Measurements from ENCODE around the gene NBAS. TPM values are rescaled to one million over a fixed set of nuclear protein-coding genes. Genes with fewer than 3 reads are reported as not detected.

The NBAS gene
- total and polyA plus RNA-seq, 9 of the 15 experiments (the other 6 are each of a cell fraction or from before 2014, with no cell fraction given): 15.3 to 94.4 (median 69.9) TPM

- TF ChIP-seq CTCF (IDR thresholded peaks at IDR 0.05 in 2 of 3, conservative IDR thresholded peaks at IDR 0.05 in 1 of 3; ENCODE audit: insufficient read depth in 2 of 3, low read depth in 1 of 3, low read length in 3 of 3): no peak
- TF ChIP-seq POLR2G (IDR thresholded peaks at IDR 0.05; ENCODE audit: low read depth, low read length): no peak
- TF ChIP-seq ELF2 (CRISPR knock-in tag; IDR thresholded peaks at IDR 0.05): no peak
- no peak for TF ChIP-seq ZHX1 (conservative IDR thresholded peaks at IDR 0.05; ENCODE audit: low read length)
- TF ChIP-seq SNAPC5 (CRISPR knock-in tag; IDR thresholded peaks at IDR 0.05): no peak
These were observed 307.3 kb downstream of the NBAS start (continued) for GRCh38 chr2:15253835-15254286.

All from K562 (cell line).